Testis (tissue), 2 donors: ENCODE results near the gene SAXO2.
"Not testable (repeated sequence)": the region's sequence is repeated elsewhere in the genome, so short reads cannot be mapped to it uniquely, and the experiment has no call there.

Source experiments
- CTCF ChIP-seq, 3 experiments: fragments of 450-650 bp in 2 of 3; fragments of 200-600 bp in 1 of 3; sonication (generic) in 1 of 3; IDR thresholded peaks; one replicate each; pipeline ENCODE4 v1.5.1; 2016 to 2019; ENCODE audit warnings: antibody characterized with exemption in 3 of 3, mild to moderate bottlenecking in 2 of 3, moderate library complexity in 1 of 3
- POLR2A ChIP-seq: fragments of 450-650 bp; IDR thresholded peaks from one replicate; pipeline ENCODE4 v1.6.1; 2017; ENCODE audit warnings: antibody characterized with exemption, mild to moderate bottlenecking, moderate library complexity

- TF ChIP-seq CTCF (IDR thresholded peaks at IDR 0.05); POLR2A: not testable (repeated sequence)
Observed at GRCh38 chr15:82317516-82317915, 54.9 kb downstream of the SAXO2 start.
